Fibroblast of lung (primary cell): ENCODE results near the gene EEPD1. TPM values are rescaled to one million over a fixed set of nuclear protein-coding genes. Genes with fewer than 3 reads are reported as not detected.

Experiments used
- DNase-seq, 2 donors: peaks; one replicate each; pipeline versions ENCODE4 v3.0.0 to v3.0.0-alpha.2; 2010; ENCODE audit warnings: low read depth in 2 of 2
- H2AFZ ChIP-seq: 2 replicates; pipeline ENCODE4 v1.5.1; 2012; ENCODE audit warnings: low read length, control low read depth, inconsistent platforms
- H3K27ac ChIP-seq: 2 replicates; pipeline ENCODE4 v1.5.1; 2011; ENCODE audit warnings: low read length, control low read depth; ENCODE audit not compliant: insufficient read depth
- H3K27me3 ChIP-seq: 2 replicates; pipeline ENCODE4 v1.5.1; 2011; ENCODE audit warnings: mild to moderate bottlenecking, low read length; ENCODE audit not compliant: control insufficient read depth, insufficient read depth
- H3K36me3 ChIP-seq: 2 replicates; pipeline ENCODE4 v1.5.1; 2011; ENCODE audit warnings: low read length; ENCODE audit not compliant: control insufficient read depth, insufficient read depth
- H3K4me1 ChIP-seq: 2 replicates; pipeline ENCODE4 v1.5.1; 2011; ENCODE audit warnings: low read length; ENCODE audit not compliant: control insufficient read depth, insufficient read depth; ENCODE audit errors: extremely low read depth
- H3K4me2 ChIP-seq: 2 replicates; pipeline ENCODE4 v1.5.1; 2011; ENCODE audit warnings: low read length, control low read depth; ENCODE audit not compliant: insufficient read depth; ENCODE audit errors: extremely low read depth
- H3K4me3 ChIP-seq, 4 experiments: fragments of 200-600 bp in 1 of 4; sonication (generic) in 1 of 4; replicated peaks in 1 of 4; 2 replicates each; pipeline ENCODE4 v1.5.1; 2011 to 2016; ENCODE audit warnings: low read length in 4 of 4, low read depth in 3 of 4, mild to moderate bottlenecking in 3 of 4, control low read depth in 2 of 4, inconsistent platforms in 1 of 4, mixed read lengths in 1 of 4; ENCODE audit not compliant: insufficient read depth in 1 of 4; ENCODE audit errors: control extremely low read depth in 1 of 4
- H3K79me2 ChIP-seq: 2 replicates; pipeline ENCODE4 v1.5.1; 2012; ENCODE audit warnings: mild to moderate bottlenecking, low read length, inconsistent platforms; ENCODE audit not compliant: control insufficient read depth, insufficient read depth
- H3K9ac ChIP-seq: 2 replicates; pipeline ENCODE4 v1.5.1; 2011; ENCODE audit warnings: mild to moderate bottlenecking, low read length, control low read depth; ENCODE audit not compliant: insufficient read depth
- H3K9me3 ChIP-seq: 2 replicates; pipeline ENCODE4 v1.5.1; 2012; ENCODE audit warnings: low read depth, low read length; ENCODE audit not compliant: control insufficient read depth, insufficient read depth
- H4K20me1 ChIP-seq: 2 replicates; pipeline ENCODE4 v1.5.1; 2011; ENCODE audit warnings: low read length; ENCODE audit not compliant: control insufficient read depth, insufficient read depth; ENCODE audit errors: extremely low read depth
- CTCF ChIP-seq, 2 donors: IDR thresholded peaks in 1 of 2; conservative IDR thresholded peaks in 1 of 2; 1 replicate in 1 of 2; 2 replicates in 1 of 2; pipeline ENCODE4 v1.5.1; 2011 to 2012; ENCODE audit warnings: low read length in 2 of 2, control low read depth in 1 of 2, inconsistent platforms in 1 of 2, low read depth in 1 of 2, mild to moderate bottlenecking in 1 of 2
- EZH2 ChIP-seq: IDR thresholded peaks from 2 replicates; pipeline ENCODE4 v1.5.1; 2012; ENCODE audit warnings: low read length, control low read depth, mild to moderate bottlenecking; ENCODE audit errors: missing control alignments
- polyA plus RNA-seq, 2 donors: library from polyadenylated mRNA; depleted of rRNA in 1 of 2; stranded (reverse) in 1 of 2; unstranded in 1 of 2; fragments of >200 nt; gene quantifications; 2 replicates each; pipeline ENCODE4 v1.2.1, GENCODE V29; 2011 to 2012; ENCODE audit warnings: missing spikeins in 1 of 2
- total RNA-seq: library from RNA; depleted of rRNA; stranded (reverse); fragments of >200 nt; gene quantifications from 2 replicates; pipeline ENCODE4 v1.2.1, GENCODE V29; 2014

Gene EEPD1
- total and polyA plus RNA-seq, 2 donors (not counting 1 experiment from before 2014, with no cell fraction given), result 8.4 to 15.9 TPM

- H3K4me2 ChIP-seq, result no peak overlapping the region
- H3K9ac ChIP-seq, result no peak overlapping the region
- H3K27me3 ChIP-seq, result no peaks in the 10 kb centered on the region
- no peaks in the 10 kb centered on the region for H3K36me3 ChIP-seq
- H3K4me1 ChIP-seq, result no peaks in the 10 kb centered on the region
- no peak for TF ChIP-seq EZH2
- no peak overlapping the region for H3K27ac ChIP-seq
- H3K9me3 ChIP-seq, result no peaks in the 10 kb centered on the region
- H3K4me3 ChIP-seq, result no peak overlapping the region
- H4K20me1 ChIP-seq, result no peaks in the 10 kb centered on the region
- H3K79me2 ChIP-seq, result no peaks in the 10 kb centered on the region
- no peak overlapping the region for H2AFZ ChIP-seq
- no peak for DNase-seq
Measured at GRCh38 chr7:36244429-36244828, 91.4 kb downstream of the EEPD1 start.

GRCh38 chr7:36245684-36246299 lies 92.7 kb downstream of the EEPD1 start:
- H2AFZ ChIP-seq, result no peak overlapping the region
- H3K9ac ChIP-seq, result no peak overlapping the region
- no peak for DNase-seq
- no peaks in the 10 kb centered on the region for H3K27me3 ChIP-seq
- H3K4me2 ChIP-seq, result no peak overlapping the region
- H3K79me2 ChIP-seq, result no peaks in the 10 kb centered on the region
- H3K4me1 ChIP-seq, result no peaks in the 10 kb centered on the region
- H3K9me3 ChIP-seq, result no peaks in the 10 kb centered on the region
- no peak overlapping the region for H3K4me3 ChIP-seq
- H4K20me1 ChIP-seq, result no peaks in the 10 kb centered on the region
- H3K36me3 ChIP-seq, result no peaks in the 10 kb centered on the region
- no peak overlapping the region for H3K27ac ChIP-seq
- TF ChIP-seq CTCF (conservative IDR thresholded peaks at IDR 0.05 in 1 of 2, IDR thresholded peaks at IDR 0.05 in 1 of 2; ENCODE audit: low read depth in 1 of 2, low read length in 2 of 2) (no peak), EZH2 (no peak)

GRCh38 chr7:36249091-36249490 lies 96.0 kb downstream of the EEPD1 start:
- no peak overlapping the region for H3K9ac ChIP-seq
- no peak overlapping the region for H2AFZ ChIP-seq
- no peak overlapping the region for H3K4me2 ChIP-seq
- H3K79me2 ChIP-seq, result no peaks in the 10 kb centered on the region
- H3K27ac ChIP-seq, result no peak overlapping the region
- DNase-seq, result no peak
- H4K20me1 ChIP-seq, result no peaks in the 10 kb centered on the region
- H3K27me3 ChIP-seq, result no peaks in the 10 kb centered on the region
- no peak overlapping the region for H3K4me3 ChIP-seq
- TF ChIP-seq EZH2 (no peak), CTCF (conservative IDR thresholded peaks at IDR 0.05 in 1 of 2, IDR thresholded peaks at IDR 0.05 in 1 of 2; ENCODE audit: low read depth in 1 of 2, low read length in 2 of 2) (no peak)
- no peaks in the 10 kb centered on the region for H3K4me1 ChIP-seq
- H3K9me3 ChIP-seq, result no peaks in the 10 kb centered on the region
- H3K36me3 ChIP-seq, result no peaks in the 10 kb centered on the region
